MCF 10A (cell line): Measurements from ENCODE around the gene RPS29. TPM values are rescaled to one million over a fixed set of nuclear protein-coding genes. Genes with fewer than 3 reads are reported as not detected.

Experiments used
- Bru-seq: library from RNA; stranded (reverse); fragments of 400-500 nt; gene quantifications from one replicate; lab custom pipeline; 2021; lab: Mats Ljungman, UMichigan
- BruChase-seq, 2 experiments: library from RNA; stranded (reverse); fragments of 400-500 nt; gene quantifications; one replicate each; lab custom pipeline; 2021; lab: Mats Ljungman, UMichigan
- BruUV-seq: library from RNA; stranded (reverse); fragments of 400-500 nt; replicated peaks from 2 replicates; lab custom pipeline; 2021; lab: Mats Ljungman, UMichigan
- CTCF ChIA-PET: fragments of 300-600 bp; sonication (Branson Sonifier 250); formaldehyde crosslinking; extraction: SDS; loops from one replicate; lab custom pipeline; 2021; ENCODE audit warnings: antibody characterized with exemption, inconsistent platforms; lab: Yijun Ruan, JAX
- POLR2A ChIA-PET: fragments of 300-600, 350-650 bp; sonication (Branson Sonifier 250); formaldehyde crosslinking; extraction: SDS; loops from one replicate; lab custom pipeline; 2020; ENCODE audit warnings: antibody characterized with exemption, inconsistent platforms; lab: Yijun Ruan, JAX
- DNase-seq: peaks from one replicate; pipeline ENCODE4 v3.0.0-alpha.2; 2018; ENCODE audit not compliant: unreplicated experiment
- H3K27ac Mint-ChIP-seq: one replicate; pipeline ENCODE4 v1.8.0; 2022; ENCODE audit warnings: mild to moderate bottlenecking, low read depth, mixed read lengths; ENCODE audit not compliant: unreplicated experiment
- H3K27me3 Mint-ChIP-seq: one replicate; pipeline ENCODE4 v1.8.0; 2022; ENCODE audit warnings: mixed read lengths; ENCODE audit not compliant: insufficient read depth, unreplicated experiment
- H3K36me3 Mint-ChIP-seq: one replicate; pipeline ENCODE4 v1.8.0; 2022; ENCODE audit warnings: mild to moderate bottlenecking, moderate library complexity, mixed read lengths; ENCODE audit not compliant: insufficient read depth, unreplicated experiment
- H3K4me1 Mint-ChIP-seq: one replicate; pipeline ENCODE4 v1.8.0; 2022; ENCODE audit warnings: mixed read lengths; ENCODE audit not compliant: insufficient read depth, unreplicated experiment
- H3K4me3 Mint-ChIP-seq: one replicate; pipeline ENCODE4 v1.8.0; 2022; ENCODE audit warnings: mild to moderate bottlenecking, moderate library complexity, mixed read lengths; ENCODE audit not compliant: unreplicated experiment
- H3K9me3 Mint-ChIP-seq: one replicate; pipeline ENCODE4 v1.8.0; 2022; ENCODE audit warnings: mixed read lengths; ENCODE audit not compliant: unreplicated experiment
- CTCF ChIP-seq: fragments of 200-600 bp; IDR thresholded peaks from one replicate; pipeline ENCODE4 v1.8.0; 2022; ENCODE audit warnings: antibody characterized with exemption, mild to moderate bottlenecking; ENCODE audit not compliant: unreplicated experiment
- intact Hi-C: fragments of 100-400 bp; cut with micrococcal nuclease; formaldehyde crosslinking; loops from 2 replicates; pipeline ENCODE4 v1.14.1; 2022
- long read RNA-seq: library from polyadenylated mRNA; stranded (forward); transcript quantifications from one replicate; pipeline ENCODE4 v2.0.0, GENCODE V29; 2022
- total RNA-seq: library from RNA; stranded (reverse); gene quantifications from 2 replicates; pipeline ENCODE4 v1.2.3, GENCODE V29; 2022

The RPS29 gene
- total RNA-seq (1,499 and 1,837 TPM in 2 replicates), Bru-seq, nascent RNA (percentile 93 among the genes with signal in this experiment), BruChase-seq, experiment 1, labeled RNA remaining after a 6-hour chase (percentile 79 among the genes with signal in this experiment), BruChase-seq, experiment 2, labeled RNA remaining after a 2-hour chase (percentile 87 among the genes with signal in this experiment)
- long read RNA-seq, full-length matches to known transcripts = 998 of 1,008 reads
- long read RNA-seq, partial matches to known transcripts = 0 of 1,008 reads
- long read RNA-seq, other reads (novel, unspliced or antisense) = 10 of 1,008 reads

- no peak for TF ChIP-seq CTCF
- DNase-seq = peak; percentile 99
- CTCF ChIA-PET = interaction anchor here (0.5 to 5.0 kb wide), 11 partner anchors 9 to 174 kb away, joined by 3 to 30 read pairs (median 5); partner anchors contain the start of genes LRR1, MGAT2 and RPL36AL
- intact Hi-C loops = loop anchor here (1.0 kb wide), 1 partner anchor 34 kb away; the partner anchor contains the start of genes MGAT2 and RPL36AL
- Mint-ChIP-seq H3K4me1 (peaks cover 19% of the 10 kb centered on the region), H3K4me3 (peak within 1 kb of the TSS; percentile 81), H3K36me3 (peaks cover 65% of the 10 kb centered on the region), H3K9me3 (no peaks in the 10 kb centered on the region), H3K27me3 (no peaks in the 10 kb centered on the region), H3K27ac (peak within 1 kb of the TSS; percentile 98)
- TSS peak; percentile 64 for BruUV-seq
- POLR2A ChIA-PET = interaction anchor here (0.7 to 6.5 kb wide), 24 partner anchors 11 to 974 kb away, joined by 3 to 179 read pairs (median 4); partner anchors contain the start of genes ATL1, DNAAF2, KLHDC2 and LRR1
These were observed at the start of gene RPS29 for GRCh38 chr14:49585803-49586672. Gene RPS29, minus strand, starts transcription at chr14:49586380. Its CDS starts 34 bp downstream, at chr14:49586346.

- DNase-seq = peak; percentile 66
- TF ChIP-seq CTCF = no peak
- CTCF ChIA-PET = interaction anchor here (0.5 to 2.5 kb wide), 21 partner anchors 10 to 1509 kb away, joined by 3 to 42 read pairs (median 4); partner anchors contain the start of genes KLHDC2 and NEMF
- TSS peak; percentile 18 for BruUV-seq
- no peaks in the 10 kb centered on the region for H3K27me3 Mint-ChIP-seq
- no peaks in the 10 kb centered on the region for H3K9me3 Mint-ChIP-seq
- peaks cover 16% of the 10 kb centered on the region for H3K4me1 Mint-ChIP-seq
- peaks cover 34% of the 10 kb centered on the region for H3K36me3 Mint-ChIP-seq
- intact Hi-C loops = loop anchor here (1.0 to 5.0 kb wide), 3 partner anchors 135 to 898 kb away; partner anchors contain the start of gene MAP4K5
- POLR2A ChIA-PET = interaction anchor here (0.6 to 9.1 kb wide), 28 partner anchors 12 to 1917 kb away, joined by 3 to 280 read pairs (median 4); partner anchors contain the start of genes KLHDC1, KLHDC2, LRR1 and MGAT2
- peak within 1 kb of the TSS; percentile 95 for H3K4me3 Mint-ChIP-seq
- peak within 1 kb of the TSS; percentile 99 for H3K27ac Mint-ChIP-seq
These were observed 48.6 kb upstream of the RPS29 start, which contains the start of gene DNAAF2 for GRCh38 chr14:49634547-49635334. Gene DNAAF2, minus strand, starts transcription at chr14:49635244. Its CDS starts 95 bp downstream, at chr14:49635149.

- H3K4me1 Mint-ChIP-seq = peaks cover 14% of the 10 kb centered on the region
- intact Hi-C loops = loop anchor here (1.0 to 5.0 kb wide), 5 partner anchors 10 to 898 kb away; partner anchors contain the start of genes LRR1 and MAP4K5
- POLR2A ChIA-PET = interaction anchor here (0.6 to 9.1 kb wide), 31 partner anchors 11 to 1918 kb away, joined by 3 to 280 read pairs (median 4); partner anchors contain the start of genes KLHDC1, KLHDC2, LRR1 and MGAT2
These were observed 47.7 kb upstream of the RPS29 start for GRCh38 chr14:49633640-49634546.

More at GRCh38 chr14:49633640-49634546, 47.7 kb upstream of the RPS29 start:
- H3K27ac Mint-ChIP-seq = peak overlapping the region; percentile 99
- H3K4me3 Mint-ChIP-seq = peak overlapping the region; percentile 95
- no peaks in the 10 kb centered on the region for H3K9me3 Mint-ChIP-seq
- peak; percentile 83 for TF ChIP-seq CTCF
- BruUV-seq = no TSS peak
- no peaks in the 10 kb centered on the region for H3K27me3 Mint-ChIP-seq
- DNase-seq = peak; percentile 92
- CTCF ChIA-PET = interaction anchor here (0.6 to 2.5 kb wide), 23 partner anchors 11 to 1508 kb away, joined by 3 to 42 read pairs (median 4); partner anchors contain the start of genes KLHDC2, MGAT2, NEMF and RPL36AL
- H3K36me3 Mint-ChIP-seq = peaks cover 34% of the 10 kb centered on the region
